Measurements from ENCODE around the gene VASP. TPM values are rescaled to one million over a fixed set of nuclear protein-coding genes. Genes with fewer than 3 reads are reported as not detected.

The VASP gene
- total and polyA plus RNA-seq, 2 experiments from 2014 or later = 60.3 to 147 TPM

GRCh38 chr19:45483033-45483432 is 24.2 kb upstream of the VASP start (continued):
- TF ChIP-seq ZNF462 (CRISPR knock-in tag; IDR thresholded peaks at IDR 0.05) (no peak), NANOG (IDR thresholded peaks at IDR 0.05; ENCODE audit: borderline replicate concordance) (no peak), POLR2AphosphoS5 (IDR thresholded peaks at IDR 0.05; ENCODE audit: low read depth) (no peak), JUNB (IDR thresholded peaks at IDR 0.05; ENCODE audit: unreplicated experiment) (no peak)

GRCh38 chr19:45484273-45484945 is 22.9 kb upstream of the VASP start:
- Mint-ChIP-seq H3K27ac (no peak overlapping the region), H3K27me3 (ENCODE audit: insufficient read depth, low read depth, poor library complexity) (peaks cover 10% of the 10 kb centered on the region), H3K4me1 (peaks cover 7% of the 10 kb centered on the region), H3K9me3 (no peaks in the 10 kb centered on the region), H3K36me3 (ENCODE audit: low read depth) (peaks cover 3% of the 10 kb centered on the region; the same call in 2 of the 3 replicates), H3K4me3 (peak overlapping the region; percentile 3; the same call in 1 of the 3 replicates)
- Histone ChIP-seq H3K4me2 (no peak overlapping the region), H4K20me1 (replicated peaks; ENCODE audit: insufficient read depth) (no peaks in the 10 kb centered on the region), H3K79me2 (replicated peaks; ENCODE audit: insufficient read depth) (no peaks in the 10 kb centered on the region), H3K27me3 (ENCODE audit: insufficient read depth) (no peaks in the 10 kb centered on the region), H3K4me1 (ENCODE audit: insufficient read depth) (no peaks in the 10 kb centered on the region; the same call in 1 of the 2 replicates), H3K4me3 (no peak overlapping the region), H3K27ac (ENCODE audit: low read depth) (0 out of 2 replicates have a peak overlapping the region, but pooled peaks have one; percentile 69), H3F3A (replicated peaks; ENCODE audit: low read depth) (peaks cover 5% of the 10 kb centered on the region; the same call in 1 of the 2 replicates), H2AFZ (no peak overlapping the region), H3K9me2 (ENCODE audit: insufficient read depth) (no peaks in the 10 kb centered on the region), H3K36me3 (ENCODE audit: insufficient read depth) (no peaks in the 10 kb centered on the region)
- ATAC-seq (no peak), DNase-seq (ENCODE audit: low spot score) (no peak)
- TF ChIP-seq ETS1 (IDR thresholded peaks at IDR 0.05) (no peak), EZH2 (IDR thresholded peaks at IDR 0.05; ENCODE audit: low read depth, unreplicated experiment) (no peak), NANOG (IDR thresholded peaks at IDR 0.05; ENCODE audit: borderline replicate concordance) (no peak), ZNF462 (CRISPR knock-in tag; IDR thresholded peaks at IDR 0.05) (no peak), ZNF331 (CRISPR knock-in tag; IDR thresholded peaks at IDR 0.05; ENCODE audit: low read depth) (no peak), JUNB (IDR thresholded peaks at IDR 0.05; ENCODE audit: unreplicated experiment) (no peak)

Data from GM23338 (cell line).